Smooth muscle cell of trachea (primary cell): ENCODE measurements around the gene TPT1. TPM values are rescaled to one million over a fixed set of nuclear protein-coding genes. Genes with fewer than 3 reads are reported as not detected.

Source experiments
- total RNA-seq: library from RNA; depleted of rRNA; stranded (reverse); fragments of >200 nt; gene quantifications from 2 replicates; pipeline ENCODE4 v1.2.1, GENCODE V29; 2014

TPT1 gene
- 1,821 and 2,291 TPM in 2 replicates for total RNA-seq

DNA sequence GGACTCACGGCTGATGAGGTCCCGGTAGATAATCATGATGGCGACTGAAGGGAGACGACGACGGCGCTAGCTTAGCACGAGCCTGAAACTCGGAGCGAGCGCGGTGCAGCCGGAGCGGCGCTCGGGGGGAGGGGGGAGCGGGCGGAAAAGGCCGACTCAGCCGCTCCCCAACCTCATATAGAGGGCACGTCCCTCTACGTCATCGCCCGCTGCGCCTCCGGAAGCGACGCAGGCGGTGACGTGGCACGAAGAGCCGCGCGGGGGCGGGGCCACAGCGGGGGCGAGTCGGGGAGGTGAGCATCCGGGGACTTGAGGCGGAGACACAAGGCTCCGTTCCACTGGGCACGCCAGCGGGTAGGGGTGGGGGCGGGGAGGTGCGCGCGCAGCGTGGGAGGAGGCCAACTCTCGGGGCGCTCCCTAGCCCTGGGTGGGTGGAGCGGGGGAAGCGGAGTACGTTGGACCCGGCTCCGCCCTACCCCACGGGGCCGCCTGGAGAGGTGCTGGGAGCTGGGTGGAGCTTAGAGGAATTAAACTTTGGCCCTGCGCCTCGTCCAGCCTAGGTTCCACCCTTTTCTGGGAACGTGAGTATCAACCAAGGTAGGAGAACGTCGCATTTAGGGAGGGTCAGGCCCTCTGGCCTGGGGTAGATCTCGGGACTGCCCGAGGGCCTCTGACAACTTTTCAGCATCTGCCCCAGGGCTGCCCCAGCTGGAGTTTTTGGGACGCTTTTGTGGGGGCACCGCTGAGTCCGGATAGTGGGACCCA, at the start of gene TPT1:
TSS of gene TPT1 (minus strand) at position 150 of the 765 bp plus-strand sequence. CDS start at position 36, 114 bp downstream.

Other genes starting within 250 kb of the TPT1 start
- 17.5 and 34.2 TPM in 2 replicates for gene GTF2F2, start 220.7 kb downstream of the TPT1 start, total RNA-seq
- 0.15 TPM in 1 of 2 replicates, not detected in the other for gene KCTD4, start 140.1 kb downstream of the TPT1 start, total RNA-seq
- gene SLC25A30, start 77.2 kb upstream of the TPT1 start, total RNA-seq: 10.1 and 16.4 TPM in 2 replicates
- gene COG3, start 123.8 kb upstream of the TPT1 start, total RNA-seq: 43.2 and 48.0 TPM in 2 replicates